Measurements from ENCODE around the gene TRPC1.
"Not testable (repeated sequence)": the region's sequence is repeated elsewhere in the genome, so short reads cannot be mapped to it uniquely, and the experiment has no call there.

The TRPC1 gene

GRCh38 chr3:142723968-142724681, at the start of gene TRPC1:
Gene TRPC1, plus strand, starts transcription at chr3:142724034. Its CDS starts 526 bp downstream, at chr3:142724560.
- DNase-seq = peak; percentile 66

- DNase-seq = no peak
These were observed 47.7 kb upstream of the TRPC1 start for GRCh38 chr3:142676151-142676550.

- DNase-seq = no peak
These were observed 43.1 kb upstream of the TRPC1 start for GRCh38 chr3:142680710-142681109.

DNA sequence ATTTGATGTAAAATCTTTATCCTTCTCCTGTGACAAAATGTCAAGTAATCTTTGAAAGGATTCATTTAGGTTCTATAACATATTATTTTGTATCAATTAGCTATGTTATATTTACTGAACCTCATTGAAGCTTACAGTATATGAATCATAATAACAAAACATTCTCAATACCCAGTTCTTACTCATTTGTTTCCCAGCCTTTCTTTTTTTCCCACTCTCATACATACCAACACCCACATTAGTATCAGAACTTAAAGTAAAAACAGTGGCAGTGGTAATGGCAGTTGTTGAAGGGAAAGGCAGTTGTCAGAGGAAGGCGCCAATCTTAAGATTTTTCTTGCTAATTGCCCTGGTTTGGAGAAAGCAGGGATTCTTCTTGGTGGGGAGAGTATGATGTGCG, 33.2 kb upstream of the TRPC1 start:
- no peak for DNase-seq

DNA sequence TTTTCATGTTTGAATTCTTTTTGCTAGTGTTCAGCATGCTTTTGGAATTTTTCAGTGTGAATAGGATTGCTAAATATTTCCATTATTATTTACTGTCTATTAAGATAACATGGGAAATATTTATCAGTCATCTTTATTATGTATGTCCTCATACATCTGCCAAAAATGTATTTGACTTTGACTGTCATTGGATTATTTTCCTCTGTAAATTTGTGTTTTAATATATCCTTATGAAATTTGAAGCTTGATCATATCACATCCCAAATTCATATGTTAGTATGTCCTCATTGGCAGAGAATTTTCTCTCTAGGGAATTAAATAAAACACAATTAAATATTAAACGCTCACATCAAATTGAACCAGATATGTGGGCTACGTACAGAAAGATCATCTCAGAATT, 32.3 kb upstream of the TRPC1 start:
- DNase-seq = no peak

GRCh38 chr3:142693136-142693853, 30.5 kb upstream of the TRPC1 start:
- no peak for DNase-seq

DNA sequence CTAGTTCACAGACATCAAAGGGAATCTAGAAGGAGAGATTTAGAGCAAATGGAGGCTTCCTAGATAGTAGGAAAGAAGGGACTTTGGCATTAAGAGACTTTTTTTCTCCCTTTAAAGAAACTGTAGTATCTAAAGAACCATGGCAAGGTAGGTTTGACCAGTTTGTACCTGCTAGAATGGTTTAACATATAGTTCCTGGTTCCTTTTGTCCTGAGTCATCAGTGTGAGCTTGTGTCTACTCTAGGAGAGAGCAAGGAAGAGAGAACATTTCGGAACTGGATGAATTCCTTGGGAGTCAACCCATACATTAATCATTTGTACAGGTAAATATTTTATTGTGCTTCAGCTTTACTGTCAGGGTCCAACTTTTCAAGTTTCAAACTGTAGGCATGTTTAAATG, 29.6 kb upstream of the TRPC1 start:
- no peak for DNase-seq

GRCh38 chr3:142705198-142705597, 18.6 kb upstream of the TRPC1 start:
- DNase-seq = no peak

- no peak for DNase-seq
These were observed 17.3 kb upstream of the TRPC1 start for GRCh38 chr3:142706321-142707127.

DNA sequence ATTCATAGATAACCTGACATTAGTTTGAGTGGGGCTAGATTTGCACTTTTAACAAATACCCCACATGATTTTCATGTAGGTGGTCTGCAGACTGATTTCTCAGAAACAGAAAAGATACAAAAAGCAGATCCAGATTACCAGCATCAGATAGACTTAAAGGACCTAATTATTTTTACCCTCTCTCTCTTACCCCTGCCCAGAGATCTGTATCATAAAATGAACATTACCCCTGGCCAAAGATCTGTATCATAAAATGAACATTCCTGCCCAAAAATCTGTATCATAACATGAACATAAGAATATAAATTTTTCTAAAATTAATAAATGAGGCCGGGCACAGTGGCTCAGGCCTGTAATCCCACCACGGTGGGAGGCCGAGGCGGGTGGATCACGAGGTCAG, 14.6 kb upstream of the TRPC1 start:
- DNase-seq = no peak

DNA sequence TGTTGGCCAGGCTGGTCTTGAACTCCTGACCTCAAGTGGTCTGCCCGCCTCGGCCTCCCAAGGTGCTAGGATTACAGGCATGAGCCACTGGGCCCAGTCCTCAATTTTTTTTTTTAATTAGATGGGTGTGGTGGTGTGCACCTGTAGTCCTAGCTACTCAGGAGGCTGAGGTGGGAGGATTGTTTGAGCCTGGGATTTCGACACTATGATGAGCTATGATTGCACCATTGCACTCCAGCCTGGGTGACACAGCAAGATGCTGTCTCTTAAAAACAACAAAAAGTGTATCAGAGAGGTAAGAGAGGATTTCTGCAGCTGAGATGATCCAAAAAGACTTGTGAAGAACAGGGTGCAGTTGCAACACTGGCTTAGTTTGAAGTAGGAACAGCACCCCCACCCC, 9.0 kb upstream of the TRPC1 start:
- not testable (repeated sequence) for DNase-seq

- no peak for DNase-seq
These were observed 7.7 kb upstream of the TRPC1 start for GRCh38 chr3:142716102-142716501.

DNA sequence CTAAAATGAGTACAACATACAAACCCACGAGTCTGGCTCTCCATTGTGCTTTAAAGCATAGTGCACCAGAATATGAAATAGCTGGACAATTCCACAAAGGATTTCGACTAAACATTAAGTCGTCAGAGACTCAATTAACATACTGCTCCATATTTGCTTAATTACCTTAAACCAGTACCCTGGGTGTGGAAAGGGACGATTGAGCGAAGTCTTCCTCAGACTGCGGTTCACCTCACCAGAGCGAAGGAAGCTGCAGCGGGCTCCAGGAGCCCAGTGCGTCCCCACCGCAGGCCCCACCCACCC, 218 bp upstream of the TRPC1 start:
- no peak for DNase-seq

GRCh38 chr3:142724682-142725356, 985 bp downstream of the TRPC1 start:
- peak; percentile 54 for DNase-seq

GRCh38 chr3:142725357-142725739, 1.5 kb downstream of the TRPC1 start:
- no peak for DNase-seq

DNA sequence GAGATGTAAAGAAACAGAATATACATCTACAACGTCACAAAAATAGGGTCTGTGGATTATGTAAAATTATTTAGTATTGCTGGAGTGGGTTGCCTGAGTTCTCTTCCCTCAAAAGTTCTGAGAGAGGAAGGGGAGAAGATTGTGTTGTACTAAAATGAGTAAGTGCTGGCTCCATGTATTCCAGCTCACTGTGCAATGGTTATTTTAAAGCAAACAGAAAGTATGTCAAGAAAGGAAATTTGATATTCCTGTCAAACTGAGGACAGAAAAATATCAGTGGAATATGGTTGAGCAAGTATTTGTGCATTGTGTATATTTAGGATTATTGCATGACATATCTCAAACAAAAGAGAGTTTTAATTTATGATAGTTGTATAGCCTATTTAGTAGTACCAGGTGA, 2.2 kb downstream of the TRPC1 start:
- no peak for DNase-seq

- DNase-seq = no peak
These were observed 8.2 kb downstream of the TRPC1 start for GRCh38 chr3:142732066-142732465.

DNA sequence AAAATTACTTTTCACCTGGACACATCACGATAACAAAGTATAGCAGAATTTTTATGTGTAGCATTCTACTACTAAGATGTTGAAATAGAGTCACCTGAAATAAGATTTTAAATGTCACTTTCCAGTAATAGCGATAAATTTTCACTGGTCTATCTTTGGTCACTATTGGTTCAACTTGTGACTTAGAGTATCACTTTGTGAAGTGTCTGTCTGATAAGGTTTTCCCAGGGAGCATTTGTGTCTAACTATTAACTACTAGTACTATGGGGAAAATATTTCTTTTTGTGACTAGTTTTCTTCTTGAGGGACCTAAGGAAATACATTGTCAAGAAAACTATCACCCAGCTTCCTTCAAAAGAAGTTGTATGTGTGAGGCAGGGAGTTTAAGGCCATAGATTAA, 11.0 kb downstream of the TRPC1 start:
- no peak for DNase-seq

DNA sequence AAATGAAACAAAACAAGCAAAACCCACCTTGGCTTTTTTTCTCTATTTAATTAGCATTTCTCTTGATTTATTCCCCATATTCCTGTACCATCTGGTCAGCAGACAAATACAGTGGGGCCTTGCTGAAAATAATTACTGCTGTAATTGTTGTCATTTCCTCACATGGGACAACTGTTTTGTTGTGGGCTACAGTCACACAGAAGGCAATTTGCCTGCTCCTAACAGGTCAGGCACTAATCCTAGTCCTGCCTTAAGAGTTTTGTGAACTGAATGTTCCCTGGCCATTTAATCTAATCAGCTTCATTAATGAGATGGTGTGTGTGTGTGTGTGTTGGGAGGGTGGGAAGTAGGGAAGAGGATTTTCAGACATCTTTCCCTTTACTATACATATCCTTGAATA, 11.6 kb downstream of the TRPC1 start:
- DNase-seq = no peak

DNA sequence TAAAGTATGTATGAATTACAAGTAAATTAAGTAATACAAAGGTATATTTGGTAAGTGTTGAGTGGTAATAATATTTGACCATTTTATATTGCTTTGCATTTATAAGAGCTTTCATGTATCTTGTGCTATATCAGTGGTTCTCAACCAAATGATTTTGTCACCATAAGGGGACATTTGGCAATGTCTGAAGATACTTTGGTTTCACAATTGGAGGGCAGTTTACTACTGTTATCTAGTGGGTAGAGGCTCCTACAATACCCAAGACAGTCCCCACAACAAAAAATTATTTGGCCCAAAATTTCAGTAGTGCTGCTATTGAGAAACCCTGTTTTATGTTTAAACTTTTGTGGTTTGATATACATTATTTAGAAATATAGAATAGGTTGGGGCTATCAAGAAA, 14.6 kb downstream of the TRPC1 start:
- no peak for DNase-seq

DNA sequence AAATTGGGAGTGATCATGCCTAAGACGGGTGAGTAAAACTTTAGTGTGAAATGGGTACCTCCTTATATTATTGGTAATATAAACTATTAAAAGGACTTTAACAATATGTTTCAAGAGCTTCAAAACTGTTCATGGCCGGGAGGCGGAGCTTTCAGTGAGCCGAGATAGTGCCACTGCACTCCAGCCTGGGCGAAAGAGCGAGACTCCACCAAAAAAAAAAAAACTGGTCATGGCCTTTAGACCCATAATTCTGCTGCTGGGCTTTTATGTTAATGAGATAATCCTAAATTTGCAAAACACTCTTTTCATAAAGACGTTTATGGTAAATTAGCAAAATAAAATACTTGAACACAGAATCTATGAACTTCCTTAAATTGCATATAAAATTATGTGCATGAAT, 22.8 kb downstream of the TRPC1 start:
- DNase-seq = no peak

GRCh38 chr3:142750531-142750930, 26.7 kb downstream of the TRPC1 start:
- not testable (repeated sequence) for DNase-seq

DNA sequence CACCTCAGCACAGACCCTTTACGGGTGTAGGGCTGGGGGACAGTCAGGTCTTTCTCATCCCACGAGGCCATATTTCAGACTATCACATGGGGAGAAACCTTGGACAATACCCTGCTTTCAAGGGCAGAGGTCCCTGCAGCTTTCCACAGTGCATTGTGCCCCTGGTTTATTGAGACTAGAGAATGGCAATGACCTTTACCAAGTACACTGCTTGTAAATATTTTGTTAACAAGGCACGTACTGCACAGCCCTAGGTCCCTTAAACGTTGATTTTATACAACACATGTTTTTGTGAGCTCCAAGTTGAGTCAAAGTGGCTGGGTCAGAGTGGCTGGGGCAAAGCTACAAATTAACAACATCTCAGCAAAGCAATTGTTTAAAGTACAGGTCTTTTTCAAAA, 28.8 kb downstream of the TRPC1 start:
- DNase-seq = not testable (repeated sequence)
